ENCODE measurements around the gene CBFB.
"Not testable (repeated sequence)": the region's sequence is repeated elsewhere in the genome, so short reads cannot be mapped to it uniquely, and the experiment has no call there.

The CBFB gene

GRCh38 chr16:67100569-67101310 is 71.8 kb downstream of the CBFB start:
- peak; percentile 30 for DNase-seq

- peak; percentile 39 for DNase-seq
These were observed 72.5 kb downstream of the CBFB start for GRCh38 chr16:67101311-67102082.

- no peak for DNase-seq
These were observed 75.1 kb downstream of the CBFB start for GRCh38 chr16:67104061-67104460.

GRCh38 chr16:67104845-67105244 is 75.9 kb downstream of the CBFB start:
- DNase-seq = no peak

- DNase-seq = no peak
These were observed 76.3 kb downstream of the CBFB start for GRCh38 chr16:67105246-67105645.

- no peak for DNase-seq
These were observed 76.9 kb downstream of the CBFB start for GRCh38 chr16:67105881-67106280.

- no peak for DNase-seq
These were observed 79.5 kb downstream of the CBFB start for GRCh38 chr16:67108489-67108888.

GRCh38 chr16:67108931-67109406 is 80.0 kb downstream of the CBFB start:
- no peak for DNase-seq

GRCh38 chr16:67109407-67110135 is 80.6 kb downstream of the CBFB start, which contains the start of gene PHAF1:
PHAF1 (plus strand) TSS chr16:67109941; CDS start chr16:67110176, 235 bp downstream.
- DNase-seq = peak; percentile 97

GRCh38 chr16:67111951-67112444 is 83.0 kb downstream of the CBFB start:
- no peak for DNase-seq

- no peak for DNase-seq
These were observed 83.8 kb downstream of the CBFB start for GRCh38 chr16:67112591-67113399.

- no peak for DNase-seq
These were observed 85.8 kb downstream of the CBFB start for GRCh38 chr16:67114793-67115192.

- DNase-seq = no peak
These were observed 86.7 kb downstream of the CBFB start for GRCh38 chr16:67115639-67116038.

- DNase-seq = no peak
These were observed 87.7 kb downstream of the CBFB start for GRCh38 chr16:67116388-67117311.

- DNase-seq = no peak
These were observed 88.8 kb downstream of the CBFB start for GRCh38 chr16:67117716-67118115.

GRCh38 chr16:67120025-67120424 is 91.1 kb downstream of the CBFB start:
- no peak for DNase-seq

GRCh38 chr16:67122799-67123198 is 93.8 kb downstream of the CBFB start:
- not testable (repeated sequence) for DNase-seq

- DNase-seq = no peak
These were observed 99.5 kb downstream of the CBFB start for GRCh38 chr16:67128417-67128816.

- DNase-seq = no peak
These were observed 99.9 kb downstream of the CBFB start for GRCh38 chr16:67128887-67129286.

GRCh38 chr16:67129422-67129821 is 100.5 kb downstream of the CBFB start:
- DNase-seq = no peak

- no peak for DNase-seq
These were observed 108.7 kb downstream of the CBFB start for GRCh38 chr16:67137605-67138004.

Measured in activated CD4-positive, alpha-beta T cell treated with anti-CD3 and anti-CD28 coated beads, Interleukin-2, Interleukin-6, amounts not matched to agents 100 ng/mL and 50 ng/mL, durations not matched to agents 16 hours and 8 hours (primary cell).